GM21529 (cell line): ENCODE results near the gene ERGIC2.
"Not testable (repeated sequence)": the region's sequence is repeated elsewhere in the genome, so short reads cannot be mapped to it uniquely, and the experiment has no call there.

Experiments
- ATAC-seq: cut with Tn5 transposase; IDR thresholded peaks from one replicate; pipeline ENCODE4 v1.9.1; 2021; ENCODE audit not compliant: unreplicated experiment

Gene ERGIC2

GRCh38 chr12:29380536-29381523 lies at the start of gene ERGIC2:
ERGIC2 (minus strand) TSS chr12:29381172; CDS start chr12:29371633, 9,539 bp downstream.
- ATAC-seq, result peak; percentile 95

- no peak for ATAC-seq
Observed at GRCh38 chr12:29430716-29431044, 49.7 kb upstream of the ERGIC2 start.

GRCh38 chr12:29429999-29430715 lies 49.2 kb upstream of the ERGIC2 start:
- ATAC-seq, result no peak

- ATAC-seq, result peak; percentile 57
Observed at GRCh38 chr12:29428633-29429032, 47.7 kb upstream of the ERGIC2 start.

GRCh38 chr12:29427964-29428363 lies 47.0 kb upstream of the ERGIC2 start:
- ATAC-seq, result peak; percentile 98

- ATAC-seq, result no peak
Observed at GRCh38 chr12:29426498-29426897, 45.5 kb upstream of the ERGIC2 start.

- ATAC-seq, result no peak
Observed at GRCh38 chr12:29425722-29426121, 44.8 kb upstream of the ERGIC2 start.

- ATAC-seq, result no peak
Observed at GRCh38 chr12:29416748-29417147, 35.8 kb upstream of the ERGIC2 start.

GRCh38 chr12:29415111-29415510 lies 34.1 kb upstream of the ERGIC2 start:
- no peak for ATAC-seq

- ATAC-seq, result no peak
Observed at GRCh38 chr12:29414368-29414767, 33.4 kb upstream of the ERGIC2 start.

GRCh38 chr12:29405561-29405960 lies 24.6 kb upstream of the ERGIC2 start:
- no peak for ATAC-seq

GRCh38 chr12:29403991-29404390 lies 23.0 kb upstream of the ERGIC2 start:
- ATAC-seq, result no peak

GRCh38 chr12:29402437-29402836 lies 21.5 kb upstream of the ERGIC2 start:
- ATAC-seq, result no peak

- ATAC-seq, result no peak
Observed at GRCh38 chr12:29398495-29398894, 17.5 kb upstream of the ERGIC2 start.

- no peak for ATAC-seq
Observed at GRCh38 chr12:29396774-29397173, 15.8 kb upstream of the ERGIC2 start.

- ATAC-seq, result no peak
Observed at GRCh38 chr12:29395356-29395755, 14.4 kb upstream of the ERGIC2 start.

GRCh38 chr12:29390419-29390818 lies 9.4 kb upstream of the ERGIC2 start:
- not testable (repeated sequence) for ATAC-seq

- no peak for ATAC-seq
Observed at GRCh38 chr12:29389295-29389919, 8.4 kb upstream of the ERGIC2 start.

GRCh38 chr12:29386084-29386680 lies 5.2 kb upstream of the ERGIC2 start:
- not testable (repeated sequence) for ATAC-seq

GRCh38 chr12:29385194-29385593 lies 4.2 kb upstream of the ERGIC2 start:
- not testable (repeated sequence) for ATAC-seq

- ATAC-seq, result no peak
Observed at GRCh38 chr12:29382251-29382650, 1.3 kb upstream of the ERGIC2 start.
